DMS79 treated with DMSO at 0.1 percent for 48 hours (cell line): ENCODE data around the gene DNAJC8.

Source experiments
- DNase-seq: peaks from one replicate; lab custom pipeline; 2025; lab: John Stamatoyannopoulos, UW

DNAJC8 gene

GRCh38 chr1:28249866-28250295 is 17.1 kb upstream of the DNAJC8 start:
- no peak for DNase-seq

GRCh38 chr1:28249013-28249865 is 16.4 kb upstream of the DNAJC8 start:
- DNase-seq, result peak; percentile 49

- peak; percentile 83 for DNase-seq
Measured at GRCh38 chr1:28248273-28249012, 15.6 kb upstream of the DNAJC8 start.

GRCh38 chr1:28247612-28248272 is 14.9 kb upstream of the DNAJC8 start:
- DNase-seq, result no peak

- DNase-seq, result peak; percentile 26
Measured at GRCh38 chr1:28246427-28246832, 13.6 kb upstream of the DNAJC8 start.

- DNase-seq, result no peak
Measured at GRCh38 chr1:28244549-28245251, 11.9 kb upstream of the DNAJC8 start.

- no peak for DNase-seq
Measured at GRCh38 chr1:28243685-28244311, 11.0 kb upstream of the DNAJC8 start.

GRCh38 chr1:28241638-28242241 is 8.9 kb upstream of the DNAJC8 start:
- no peak for DNase-seq

GRCh38 chr1:28240024-28240423 is 7.2 kb upstream of the DNAJC8 start:
- no peak for DNase-seq

GRCh38 chr1:28239004-28239403 is 6.2 kb upstream of the DNAJC8 start:
- DNase-seq, result no peak

GRCh38 chr1:28236656-28237322 is 4.0 kb upstream of the DNAJC8 start:
- DNase-seq, result no peak

- DNase-seq, result peak; percentile 99
Measured at GRCh38 chr1:28235755-28236655, 3.2 kb upstream of the DNAJC8 start, which contains the start of gene ATP5IF1. Gene ATP5IF1, plus strand, starts transcription at chr1:28236124. Its CDS starts 60 bp downstream, at chr1:28236184.

- no peak for DNase-seq
Measured at GRCh38 chr1:28233264-28233606, 406 bp upstream of the DNAJC8 start.

- no peak for DNase-seq
Measured at GRCh38 chr1:28229996-28230395, 2.8 kb downstream of the DNAJC8 start.

GRCh38 chr1:28229089-28229488 is 3.7 kb downstream of the DNAJC8 start:
- no peak for DNase-seq

- no peak for DNase-seq
Measured at GRCh38 chr1:28213315-28213714, 19.5 kb downstream of the DNAJC8 start.

- DNase-seq, result no peak
Measured at GRCh38 chr1:28209700-28210099, 23.1 kb downstream of the DNAJC8 start.

- peak; percentile 15 for DNase-seq
Measured at GRCh38 chr1:28208818-28209441, 23.9 kb downstream of the DNAJC8 start.

- no peak for DNase-seq
Measured at GRCh38 chr1:28205243-28205642, 27.6 kb downstream of the DNAJC8 start.
